A549 treated with Hydrocortisone at 1 μM for 4 hours (cell line): ENCODE data around the gene NCOR2. TPM values are rescaled to one million over a fixed set of nuclear protein-coding genes. Genes with fewer than 3 reads are reported as not detected.

Experiments
- total RNA-seq: library from RNA; stranded (reverse); fragments of 200-300 nt; extraction: Qiagen RNA extraction; gene quantifications from 5 replicates; pipeline ENCODE4 v1.2.3, GENCODE V29; 2022

NCOR2 gene
- total RNA-seq, result 156 to 210 TPM (median 194 TPM) in 5 replicates

GRCh38 chr12:124566997-124567672 lies at the start of gene NCOR2:
NCOR2 (minus strand) TSS chr12:124567612; CDS start chr12:124495251, 72,361 bp downstream.

